Panc1 (cell line): ENCODE results near the gene ATG4A. TPM values are rescaled to one million over a fixed set of nuclear protein-coding genes. Genes with fewer than 3 reads are reported as not detected.

Experiments used
- ATAC-seq: fragments of 200-7000 bp; cut with Tn5 transposase; 2 replicates; pipeline ENCODE4 v1.9.1; 2020; ENCODE audit warnings: mild to moderate bottlenecking, moderate library complexity
- BruUV-seq: library from RNA; stranded (reverse); fragments of 400-500 nt; replicated peaks from 2 replicates; lab custom pipeline; 2021; lab: Mats Ljungman, UMichigan
- CTCF ChIA-PET: fragments of 300-600 bp; sonication (Branson Sonifier 250); formaldehyde crosslinking; loops from one replicate; lab custom pipeline; 2022; ENCODE audit warnings: antibody characterized with exemption; lab: Charles Lee
- POLR2A ChIA-PET: fragments of 300-600 bp; sonication (Branson Sonifier 250); formaldehyde crosslinking; loops from one replicate; lab custom pipeline; 2022; ENCODE audit warnings: antibody characterized with exemption; lab: Charles Lee
- DNase-seq: peaks from one replicate; pipeline ENCODE4 v3.0.0-alpha.2; 2010; ENCODE audit warnings: low read depth, low spot score
- H3K27ac ChIP-seq: 2 replicates; pipeline ENCODE4 v1.5.1; 2011; ENCODE audit warnings: mild to moderate bottlenecking, low read length, inconsistent platforms
- H3K27me3 ChIP-seq: fragments of 200-500 bp; sonication (Bioruptor generic); 2 replicates; pipeline ENCODE4 v1.6.0; 2014; ENCODE audit warnings: low read length, inconsistent platforms; ENCODE audit not compliant: control insufficient read depth, insufficient read depth
- H3K36me3 ChIP-seq: fragments of 200-500 bp; sonication (Bioruptor generic); 2 replicates; pipeline ENCODE4 v1.5.1; 2014; ENCODE audit warnings: inconsistent platforms, mild to moderate bottlenecking, low read length, moderate library complexity; ENCODE audit not compliant: control insufficient read depth, insufficient read depth
- H3K4me1 ChIP-seq: 2 replicates; pipeline ENCODE4 v1.5.1; 2011; ENCODE audit warnings: inconsistent platforms, mild to moderate bottlenecking, low read length, moderate library complexity; ENCODE audit not compliant: control insufficient read depth, insufficient read depth
- H3K4me3 ChIP-seq, 2 experiments: 2 replicates each; pipeline ENCODE4 v1.5.1; 2011 to 2012; ENCODE audit warnings: low read depth in 2 of 2, low read length in 2 of 2, mild to moderate bottlenecking in 2 of 2, inconsistent platforms in 1 of 2, moderate library complexity in 1 of 2
- H3K9me3 ChIP-seq: fragments of 200-500 bp; sonication (Bioruptor generic); 2 replicates; pipeline ENCODE4 v1.5.1; 2014; ENCODE audit warnings: low read depth, mild to moderate bottlenecking, inconsistent platforms, low read length, moderate library complexity; ENCODE audit not compliant: control insufficient read depth, insufficient read depth
- POLR2AphosphoS5 ChIP-seq: IDR thresholded peaks from 2 replicates; pipeline ENCODE4 v1.6.1; 2012; ENCODE audit warnings: mild to moderate bottlenecking, low read depth, low read length, moderate library complexity
- REST ChIP-seq, 2 experiments: IDR thresholded peaks; 2 replicates each; pipeline ENCODE4 v1.6.1; 2011 to 2012; ENCODE audit warnings: low read depth in 2 of 2, control low read depth in 1 of 2, low read length in 1 of 2, mild to moderate bottlenecking in 1 of 2, moderate library complexity in 1 of 2; ENCODE audit not compliant: insufficient read depth in 1 of 2
- in situ Hi-C: cut with HindIII; loops from 2 replicates; pipeline ENCODE4 v1.10.0; 2016; ENCODE audit warnings: low sequenced_read_pairs, low pct_unique_long_range_greater_than_20kb
- intact Hi-C: fragments of 100-400 bp; cut with micrococcal nuclease; formaldehyde crosslinking; loops from one replicate; pipeline ENCODE4 v1.10.0; 2022; ENCODE audit not compliant: unreplicated experiment
- total RNA-seq: library from RNA; stranded (reverse); gene quantifications from one replicate; pipeline ENCODE4 v1.2.1, GENCODE V29; 2021; ENCODE audit not compliant: unreplicated experiment

Gene ATG4A
- total RNA-seq, 1 experiment from 2014 or later, result 13.7 TPM

- ChIA-PET POLR2A (no interaction called here), CTCF (no interaction called here)
- no peak for DNase-seq
- H3K9me3 ChIP-seq, result no peaks in the 10 kb centered on the region
- H3K36me3 ChIP-seq, result no peaks in the 10 kb centered on the region
- 0 out of 2 replicates have a peak, but pooled peaks cover 3% of the 10 kb centered on the region for H3K27me3 ChIP-seq
- in situ Hi-C loops, result no loop called here
- BruUV-seq, result no TSS peak
- TF ChIP-seq POLR2AphosphoS5 (no peak), REST (IDR thresholded peaks at IDR 0.05; ENCODE audit: insufficient read depth in 1 of 2, low read depth in 2 of 2, low read length in 1 of 2) (no peak)
- H3K4me1 ChIP-seq, result no peaks in the 10 kb centered on the region; the same call in 1 of the 2 replicates
- ATAC-seq, result no peak
- H3K27ac ChIP-seq, result no peak overlapping the region
- intact Hi-C loops, result no loop called here
- no peak overlapping the region for H3K4me3 ChIP-seq
These were observed 112.0 kb downstream of the ATG4A start for GRCh38 chrX:108203540-108203939.

Other genes starting within 250 kb of the ATG4A start
- gene TEX13B, start 109.4 kb upstream of the ATG4A start, total RNA-seq, result not detected
- gene VSIG1, start 46.7 kb upstream of the ATG4A start, total RNA-seq, result not detected
- 88.6 TPM for gene PSMD10, start 236 bp upstream of the ATG4A start, total RNA-seq